ENCODE measurements around the gene PTPRG.
"Not testable (repeated sequence)": the region's sequence is repeated elsewhere in the genome, so short reads cannot be mapped to it uniquely, and the experiment has no call there.

PTPRG gene

DNA sequence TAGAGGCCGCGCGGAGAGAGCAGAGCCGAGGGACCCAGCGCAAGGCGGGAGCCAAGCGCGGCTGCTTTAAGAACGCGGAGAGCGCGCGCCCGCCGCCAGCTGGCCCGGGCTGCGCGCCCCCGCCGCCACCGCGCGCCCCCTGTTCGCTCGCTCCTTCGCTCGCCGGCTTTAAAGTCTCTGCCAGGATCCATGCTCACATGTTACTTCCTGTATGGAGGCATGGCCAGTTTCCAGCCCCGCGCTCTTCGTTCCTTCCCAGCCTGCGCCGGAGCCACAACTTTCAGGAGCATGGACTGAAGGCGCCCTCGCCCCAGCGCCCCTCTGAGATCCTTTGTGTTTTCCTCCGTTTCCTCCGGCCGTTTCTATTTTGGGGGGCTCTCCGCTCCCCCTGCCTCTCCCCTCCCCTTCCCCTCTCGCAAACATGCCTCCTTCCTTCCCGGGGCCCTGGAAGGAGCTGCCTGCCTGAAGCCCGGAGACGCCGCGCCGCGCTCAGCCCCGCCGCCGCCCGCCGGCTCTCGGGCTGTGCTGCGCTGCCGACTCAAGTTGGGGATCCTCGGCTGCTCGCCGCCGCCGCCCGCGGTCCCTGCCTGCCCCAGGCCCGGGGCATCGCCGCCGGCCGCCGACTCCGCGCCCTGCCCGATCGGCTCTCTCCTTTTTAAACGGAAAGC, at the start of gene PTPRG:
Gene PTPRG (plus strand): TSS at position 198 of the 668 bp plus-strand sequence. CDS start 717 bp downstream, outside the sequence.
- peak; percentile 96 for DNase-seq (ENCODE audit: low spot score)

DNA sequence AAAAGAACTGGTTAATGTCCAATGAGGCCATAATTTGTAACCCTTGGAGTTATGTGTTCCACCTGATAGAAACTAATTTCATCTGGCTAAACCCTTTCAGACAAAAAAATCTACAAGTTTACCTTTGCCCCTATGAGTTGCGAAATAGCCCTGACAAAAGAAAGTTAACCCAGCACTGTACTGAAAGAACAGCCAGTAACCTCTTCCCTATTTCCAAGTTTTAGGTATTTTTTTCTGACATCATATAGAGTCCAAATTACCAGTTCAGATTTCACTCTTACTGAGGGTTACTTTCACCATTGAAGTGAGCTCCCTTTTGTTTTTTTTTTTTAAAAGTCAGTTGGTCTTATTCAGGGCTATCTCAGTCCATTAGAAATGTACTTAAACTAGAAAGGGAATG, 42.8 kb upstream of the PTPRG start:
- DNase-seq (ENCODE audit: low spot score) = no peak

DNA sequence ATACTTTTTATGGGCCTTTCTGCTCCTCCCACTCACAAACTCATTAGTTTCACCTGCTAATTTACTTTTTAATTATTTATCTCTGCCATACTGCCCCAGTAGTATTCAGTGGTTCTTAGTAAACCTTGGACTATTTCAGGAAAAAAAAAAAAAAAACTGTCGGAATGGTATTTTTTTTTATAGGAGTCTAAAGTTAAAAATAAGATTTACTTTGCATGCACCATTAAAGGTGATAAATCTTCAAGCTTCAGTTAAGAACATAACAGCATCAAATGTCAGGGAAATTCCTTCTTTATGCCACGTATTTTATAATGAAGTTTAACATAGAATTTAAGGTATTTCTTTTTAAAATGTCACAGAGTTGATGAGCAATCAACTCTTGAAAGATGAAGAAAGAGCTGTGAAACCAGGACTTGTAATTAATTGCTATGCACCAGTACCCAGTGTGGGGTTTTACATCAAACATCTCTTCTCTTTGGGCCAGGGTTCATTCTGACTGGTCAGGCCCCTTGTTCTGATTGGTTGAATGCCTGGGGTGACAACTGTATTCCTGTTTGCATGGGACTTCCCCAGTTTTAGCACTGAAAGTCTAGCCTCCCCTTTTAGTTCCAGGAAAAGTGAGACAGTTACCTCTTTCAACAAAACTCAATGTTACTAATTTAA, 40.3 kb upstream of the PTPRG start:
- DNase-seq (ENCODE audit: low spot score) = no peak

DNA sequence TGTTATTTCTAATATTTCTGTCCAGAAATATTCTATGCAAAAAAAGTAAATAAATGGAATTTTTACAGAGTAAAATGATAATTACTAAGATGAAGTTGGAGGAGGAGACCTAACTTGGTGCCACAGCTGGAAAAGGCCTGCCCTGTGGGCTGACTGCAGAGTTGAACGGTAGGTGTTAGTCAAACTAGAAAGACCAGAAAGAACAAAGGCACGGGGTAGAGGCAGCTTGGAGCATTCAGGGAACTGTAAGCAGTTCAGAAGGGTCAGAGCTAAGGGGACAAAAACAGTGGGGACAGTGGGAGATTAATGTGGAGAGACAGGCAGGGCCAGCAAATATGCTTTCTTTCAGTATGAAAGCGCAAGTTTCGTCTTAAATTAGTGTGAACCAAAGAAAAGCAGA, 39.3 kb upstream of the PTPRG start:
- DNase-seq (ENCODE audit: low spot score) = no peak

DNA sequence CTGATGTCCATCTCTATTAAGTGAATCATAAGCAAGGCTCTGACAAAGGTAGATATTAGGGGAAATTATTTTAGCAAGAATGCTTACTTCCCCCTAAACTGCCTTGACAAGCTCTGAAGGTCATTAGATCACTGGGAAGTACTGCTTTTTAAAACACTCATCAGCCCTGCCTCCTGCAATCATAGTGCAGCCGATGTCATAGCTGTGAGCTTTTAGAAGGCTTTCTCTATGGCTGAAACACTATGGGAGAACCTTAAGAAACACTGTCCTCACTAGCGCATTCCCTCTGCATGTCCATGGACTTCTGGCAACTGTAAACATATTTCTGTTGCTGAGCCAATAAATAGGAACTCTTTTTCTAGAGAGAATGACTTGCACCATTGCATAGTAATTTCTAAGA, 38.7 kb upstream of the PTPRG start:
- no peak for DNase-seq (ENCODE audit: low spot score)

DNA sequence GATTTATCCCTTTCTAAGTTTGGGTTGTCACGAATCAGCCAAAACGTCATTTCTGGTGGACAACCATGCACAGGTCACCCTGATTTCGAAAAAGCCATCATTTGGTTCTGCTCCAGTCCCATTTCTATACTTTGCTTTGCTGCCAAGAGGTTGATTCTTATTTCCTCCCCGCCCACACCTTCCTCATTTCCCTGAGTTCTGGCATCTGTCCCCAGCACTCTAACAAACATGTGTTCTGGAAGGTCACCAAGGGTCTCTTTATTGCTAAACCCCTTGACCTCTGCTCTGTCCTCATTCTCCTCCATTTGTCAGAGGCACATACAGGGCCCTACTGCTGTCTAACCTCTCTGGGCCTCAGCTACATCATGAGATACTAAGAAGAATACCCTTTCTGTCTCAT, 36.4 kb upstream of the PTPRG start:
- DNase-seq (ENCODE audit: low spot score) = no peak

DNA sequence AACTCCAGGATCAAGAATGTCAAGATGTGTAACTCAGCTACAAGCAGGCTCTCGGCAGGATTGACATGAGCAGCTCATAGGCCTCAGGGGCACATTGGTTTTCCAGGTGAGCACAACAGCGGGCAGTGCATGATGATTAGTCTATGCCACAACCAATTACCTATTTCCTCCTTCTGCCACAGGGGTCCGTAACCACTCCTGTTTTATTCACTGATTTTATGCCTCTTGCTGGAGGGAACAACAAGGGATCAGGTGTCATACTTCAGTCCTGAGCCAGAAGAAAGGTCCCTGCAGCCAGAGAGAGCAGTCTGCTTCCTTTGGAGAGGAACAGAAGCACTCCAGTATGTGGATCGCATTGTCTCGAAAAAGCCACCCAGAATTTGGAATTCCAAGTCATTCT, 35.1 kb upstream of the PTPRG start:
- no peak for DNase-seq (ENCODE audit: low spot score)

DNA sequence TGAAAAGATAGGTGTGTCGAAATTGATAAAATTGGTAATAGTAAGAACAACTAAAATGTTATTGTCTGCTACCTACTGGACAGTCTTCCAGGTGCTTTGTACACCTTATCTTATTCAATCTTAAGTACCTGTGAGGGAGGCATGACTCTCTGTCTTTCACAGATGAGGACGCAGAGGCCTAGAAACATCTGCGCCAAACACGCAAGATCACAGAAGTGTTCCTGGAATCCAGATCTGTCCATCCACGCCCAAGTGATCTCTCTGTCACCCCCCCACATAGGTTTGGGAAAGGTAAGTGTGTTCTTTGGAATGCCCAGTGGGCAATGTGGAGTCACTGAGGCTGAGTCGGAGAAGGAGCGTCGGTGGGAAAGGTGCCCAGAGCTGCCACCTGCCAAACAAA, 34.4 kb upstream of the PTPRG start:
- no peak for DNase-seq (ENCODE audit: low spot score)

DNA sequence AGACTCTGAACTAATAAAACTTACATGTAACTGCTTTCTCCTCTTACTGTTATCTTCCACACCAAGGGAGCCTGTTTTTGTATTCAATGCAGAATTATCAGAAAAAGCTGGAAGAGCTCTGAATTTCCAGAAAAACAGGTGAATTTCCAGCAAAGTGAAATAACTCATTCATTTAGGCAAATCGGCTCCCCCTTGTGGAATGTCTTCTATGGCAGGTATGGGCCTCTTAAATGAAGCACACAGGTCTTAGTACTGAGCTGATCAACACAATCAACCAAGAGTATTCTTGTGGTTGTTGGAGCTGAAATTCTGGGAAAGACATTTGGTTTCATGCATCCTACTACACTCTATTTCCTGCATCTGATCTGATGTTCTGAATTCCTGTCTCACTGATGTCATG, 31.0 kb upstream of the PTPRG start:
- DNase-seq (ENCODE audit: low spot score) = peak; percentile 47

DNA sequence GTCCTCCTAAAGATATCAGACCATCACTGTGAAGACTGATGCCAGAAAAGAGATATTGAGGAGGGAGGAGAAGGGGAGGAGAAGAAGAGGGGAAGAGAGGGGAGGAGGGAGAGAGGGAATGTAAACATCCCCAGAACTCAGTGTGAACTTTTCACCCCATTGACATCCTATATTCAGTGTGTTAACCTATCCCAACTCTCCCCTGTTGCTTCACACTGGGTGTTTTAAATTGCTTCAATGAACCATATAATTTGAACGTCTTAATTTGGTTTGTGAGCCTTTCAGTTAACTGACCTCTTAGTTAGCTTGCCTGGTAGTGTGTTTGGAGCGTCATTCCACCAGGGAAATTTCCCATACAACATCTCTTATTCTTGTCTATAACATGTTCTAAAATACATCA, 29.8 kb upstream of the PTPRG start:
- no peak for DNase-seq (ENCODE audit: low spot score)

DNA sequence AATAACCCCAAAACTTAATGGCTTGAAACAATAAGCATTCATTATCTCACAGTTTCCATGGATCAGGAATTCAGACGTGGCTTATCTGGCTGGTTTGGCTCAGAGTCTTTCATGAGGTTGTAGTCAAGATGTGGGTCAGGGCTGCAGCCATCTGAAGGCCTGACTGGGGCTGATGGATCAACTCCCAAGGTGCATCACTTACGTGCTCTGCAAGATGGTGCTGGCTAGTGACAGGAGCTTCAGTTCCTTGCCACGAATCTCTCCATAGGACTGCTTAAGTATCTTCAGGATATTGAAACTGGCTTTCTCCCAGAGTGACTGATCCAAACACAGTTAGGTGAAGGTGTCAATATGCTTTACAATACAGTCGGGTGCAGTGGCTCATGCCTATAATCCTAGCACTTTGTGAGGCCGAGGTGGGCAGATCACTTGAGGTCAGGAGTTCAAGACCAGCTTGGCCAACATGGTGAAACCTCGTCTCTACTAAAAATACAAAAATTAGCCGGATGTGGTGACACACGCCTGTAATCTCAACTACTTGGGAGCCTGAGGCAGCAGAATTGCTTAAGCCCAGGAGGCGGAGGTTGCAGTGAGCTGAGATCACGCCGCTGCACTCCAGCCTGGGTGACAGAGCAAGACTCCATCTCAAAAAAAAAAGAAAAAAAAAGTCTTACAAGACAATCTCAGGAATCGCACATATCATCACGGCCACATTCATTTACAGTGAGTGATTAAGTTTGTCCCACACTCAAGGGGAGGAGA, 28.5 kb upstream of the PTPRG start:
- no peak for DNase-seq (ENCODE audit: low spot score)

DNA sequence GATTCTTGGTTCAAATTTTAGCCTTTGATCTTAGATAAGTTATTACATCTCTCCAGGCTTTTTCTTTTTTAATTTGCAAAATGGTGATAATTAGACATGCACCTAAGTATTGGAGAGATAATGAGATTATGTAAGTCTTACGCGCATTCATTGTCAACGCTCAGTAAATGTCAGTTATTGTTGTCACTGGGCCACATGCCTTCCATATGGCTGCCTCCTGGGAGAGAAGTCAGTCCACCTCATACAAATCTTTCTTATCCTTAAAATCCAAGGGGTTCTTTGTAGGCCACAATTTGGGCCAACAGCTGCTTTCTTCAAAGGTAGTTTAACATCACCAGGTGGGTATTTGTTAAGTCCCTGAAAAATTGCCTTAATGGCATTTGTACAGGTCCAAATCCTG, 25.5 kb upstream of the PTPRG start:
- peak; percentile 52 for DNase-seq (ENCODE audit: low spot score)

DNA sequence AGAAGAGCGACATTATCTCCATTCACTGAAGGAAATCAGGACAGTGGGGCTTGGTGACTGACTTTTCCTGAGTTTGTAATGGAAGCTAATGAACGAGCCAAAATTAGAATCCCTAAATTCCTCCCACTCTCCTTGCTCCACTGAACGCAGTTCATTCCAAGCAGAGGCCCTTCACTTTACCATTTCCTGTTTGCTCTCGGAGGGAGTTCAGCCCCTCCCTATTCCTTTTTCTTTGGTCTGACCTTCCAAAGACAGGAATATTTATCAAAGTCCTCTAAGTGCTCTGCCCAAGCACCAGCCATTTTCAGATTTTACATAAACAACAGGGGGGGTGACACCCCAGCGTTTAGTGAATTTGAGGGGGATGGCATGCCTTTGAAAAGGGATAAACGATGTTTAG, 24.0 kb upstream of the PTPRG start:
- DNase-seq (ENCODE audit: low spot score) = no peak

DNA sequence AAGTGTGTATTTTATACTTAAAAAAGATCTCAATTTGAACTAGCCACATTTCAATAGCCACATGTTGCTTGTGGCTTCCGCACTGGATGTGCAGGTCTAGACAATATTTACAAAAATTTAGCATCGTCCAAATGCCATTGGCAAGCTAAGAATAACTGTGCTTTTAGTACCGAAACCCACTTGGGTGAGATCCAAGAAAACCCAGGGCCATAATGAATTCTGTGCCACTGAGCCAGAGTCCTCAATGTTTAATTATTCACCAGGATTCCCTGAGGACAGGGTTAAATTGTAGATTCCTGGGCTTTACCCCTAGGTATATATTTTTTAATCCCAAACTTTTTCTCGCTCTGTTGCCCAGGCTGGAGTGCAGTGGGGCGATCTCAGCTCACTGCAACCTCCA, 22.9 kb upstream of the PTPRG start:
- DNase-seq (ENCODE audit: low spot score) = no peak

DNA sequence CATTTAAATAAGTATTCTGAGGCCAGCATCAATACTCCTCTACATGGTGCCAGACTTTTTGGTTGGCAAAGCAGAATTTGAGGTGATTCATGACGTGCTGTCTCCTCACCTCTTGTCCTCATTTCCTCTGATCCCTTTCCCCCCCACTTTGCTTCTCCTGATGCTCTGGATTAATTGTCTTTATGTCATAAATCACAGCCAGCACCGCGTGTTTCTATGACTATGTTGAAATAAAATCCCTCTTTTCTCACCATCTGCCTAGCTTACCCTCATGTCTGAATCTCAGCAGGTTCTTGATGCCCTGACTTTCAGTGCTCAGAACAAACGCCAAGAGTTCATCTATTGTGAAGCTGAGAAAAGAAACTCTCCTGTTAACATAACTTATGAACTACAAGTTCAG, 19.7 kb upstream of the PTPRG start:
- DNase-seq (ENCODE audit: low spot score) = no peak

DNA sequence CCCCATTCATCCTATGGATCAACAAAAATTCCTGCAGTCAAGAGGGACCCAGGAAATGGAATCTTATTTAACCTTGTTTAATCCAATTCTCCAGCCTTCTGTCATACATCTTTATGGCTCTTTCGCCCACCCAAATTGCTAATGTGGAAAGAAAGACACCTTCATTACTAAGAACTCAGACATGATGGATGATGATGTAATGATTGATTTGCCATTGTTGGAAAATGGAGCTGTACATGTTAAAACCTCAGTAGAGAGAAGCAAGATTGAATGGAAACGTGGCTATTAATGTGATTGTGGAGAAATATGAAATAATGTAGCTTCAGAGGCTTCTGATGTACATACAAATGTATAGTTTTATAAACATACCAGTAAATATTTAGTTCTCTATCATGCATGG, 15.7 kb upstream of the PTPRG start:
- DNase-seq (ENCODE audit: low spot score) = no peak

DNA sequence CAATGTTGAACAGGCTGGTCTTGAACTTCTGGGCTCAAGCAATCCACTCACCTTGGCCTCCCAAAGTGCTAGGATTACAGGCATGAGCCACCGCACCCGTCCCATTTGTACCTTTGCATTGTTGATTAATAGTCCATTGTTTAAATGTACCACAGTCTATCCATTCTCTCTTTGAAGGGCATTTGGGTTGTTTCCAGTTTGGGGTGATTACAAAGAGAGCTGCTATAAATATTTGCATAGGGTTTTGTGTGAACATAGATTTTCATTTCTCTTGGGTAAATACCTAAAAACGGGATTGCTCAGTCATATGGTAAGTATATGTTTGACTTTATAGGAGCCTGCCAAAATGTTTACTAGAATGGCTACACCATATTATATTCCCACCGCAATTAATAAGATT, 13.7 kb upstream of the PTPRG start:
- no peak for DNase-seq (ENCODE audit: low spot score)

DNA sequence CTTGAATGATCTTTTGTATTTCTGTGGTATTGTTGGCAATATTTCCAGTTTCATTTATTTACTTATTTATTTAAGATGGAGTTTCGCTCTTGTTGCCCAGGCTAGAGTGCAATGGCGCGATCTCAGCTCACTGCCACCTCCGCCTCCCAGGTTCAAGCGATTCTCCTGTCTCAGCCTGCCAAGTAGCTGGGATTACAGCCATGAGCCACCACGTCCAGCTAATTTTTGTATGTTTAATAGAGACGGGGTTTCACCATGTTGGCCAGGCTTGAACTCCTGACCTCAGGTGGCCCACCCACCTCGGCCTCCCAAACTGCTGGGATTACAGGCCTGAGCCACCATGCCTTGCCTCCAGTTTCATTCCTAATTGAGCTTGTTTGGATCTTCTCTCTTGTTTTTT, 8.7 kb upstream of the PTPRG start:
- DNase-seq (ENCODE audit: low spot score) = not testable (repeated sequence)

DNA sequence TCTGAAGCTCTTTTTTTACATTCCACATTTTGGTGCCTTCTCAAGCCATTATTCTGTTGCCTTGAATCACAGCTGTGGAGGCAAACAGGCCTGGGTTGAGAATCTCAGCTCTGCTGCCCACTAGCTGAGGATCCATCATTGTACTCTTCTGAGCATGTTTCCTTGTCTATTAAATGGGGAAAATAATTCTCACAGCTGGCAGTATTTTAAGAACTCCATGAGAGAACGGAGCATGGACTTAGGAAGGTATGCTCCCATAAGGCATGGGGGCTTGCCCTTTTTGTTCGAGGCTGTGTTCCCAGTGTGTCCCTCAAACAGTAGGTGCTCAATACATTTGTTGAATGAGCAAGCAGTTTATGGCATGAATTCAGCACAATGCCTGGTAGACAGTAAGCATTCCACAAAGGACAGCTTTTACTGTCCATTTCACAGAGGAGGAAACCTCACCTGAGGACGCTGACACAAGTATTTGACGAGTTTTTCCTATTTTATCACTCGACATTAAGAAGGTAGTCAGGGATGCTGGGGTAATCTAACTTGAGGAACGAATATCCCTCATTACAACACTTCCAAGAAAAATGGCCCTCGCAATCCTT, 2.1 kb upstream of the PTPRG start:
- no peak for DNase-seq (ENCODE audit: low spot score)

DNA sequence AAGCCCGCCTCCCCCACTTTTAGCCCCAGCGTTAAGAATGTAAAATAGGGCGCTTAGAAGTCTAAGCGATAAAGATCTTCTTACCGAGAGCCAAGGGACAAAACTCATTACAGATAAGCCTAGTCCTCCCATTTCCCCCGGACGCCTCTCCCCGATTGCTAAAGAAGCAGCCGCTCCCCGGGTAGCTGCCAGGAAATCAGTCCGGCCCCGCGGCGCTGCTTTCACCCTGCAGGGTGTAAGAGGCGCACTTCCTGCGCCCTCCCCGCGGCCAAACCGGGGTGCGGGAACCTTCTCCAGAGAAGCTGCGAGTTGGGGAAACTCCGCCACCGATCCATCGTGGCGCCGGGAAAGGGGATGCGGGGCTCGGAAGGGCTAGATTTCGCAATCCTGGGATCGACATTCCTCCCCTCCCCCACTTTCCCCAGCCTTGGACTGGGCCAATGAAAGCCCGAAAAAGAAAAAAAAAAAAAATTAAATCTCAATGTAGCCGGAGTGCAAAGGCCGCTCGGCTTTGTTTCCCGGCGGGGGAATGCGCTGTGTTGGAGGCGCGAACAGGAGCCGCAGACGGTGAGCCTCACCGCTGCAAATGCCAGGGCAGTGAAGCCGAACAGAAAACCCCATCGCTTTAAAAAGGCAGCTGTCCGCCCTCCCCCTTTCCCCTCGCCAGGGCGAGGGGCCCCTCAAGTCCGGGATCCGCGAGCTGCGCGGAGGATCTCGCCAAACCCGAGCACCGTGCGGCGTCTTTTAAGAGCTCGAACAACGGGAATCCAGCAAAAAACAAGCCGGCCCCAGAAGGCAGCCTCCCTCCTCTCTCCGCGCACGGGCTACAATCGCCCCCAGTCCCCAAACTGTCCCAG, 626 bp upstream of the PTPRG start:
- peak; percentile 82 for DNase-seq (ENCODE audit: low spot score)

DNA sequence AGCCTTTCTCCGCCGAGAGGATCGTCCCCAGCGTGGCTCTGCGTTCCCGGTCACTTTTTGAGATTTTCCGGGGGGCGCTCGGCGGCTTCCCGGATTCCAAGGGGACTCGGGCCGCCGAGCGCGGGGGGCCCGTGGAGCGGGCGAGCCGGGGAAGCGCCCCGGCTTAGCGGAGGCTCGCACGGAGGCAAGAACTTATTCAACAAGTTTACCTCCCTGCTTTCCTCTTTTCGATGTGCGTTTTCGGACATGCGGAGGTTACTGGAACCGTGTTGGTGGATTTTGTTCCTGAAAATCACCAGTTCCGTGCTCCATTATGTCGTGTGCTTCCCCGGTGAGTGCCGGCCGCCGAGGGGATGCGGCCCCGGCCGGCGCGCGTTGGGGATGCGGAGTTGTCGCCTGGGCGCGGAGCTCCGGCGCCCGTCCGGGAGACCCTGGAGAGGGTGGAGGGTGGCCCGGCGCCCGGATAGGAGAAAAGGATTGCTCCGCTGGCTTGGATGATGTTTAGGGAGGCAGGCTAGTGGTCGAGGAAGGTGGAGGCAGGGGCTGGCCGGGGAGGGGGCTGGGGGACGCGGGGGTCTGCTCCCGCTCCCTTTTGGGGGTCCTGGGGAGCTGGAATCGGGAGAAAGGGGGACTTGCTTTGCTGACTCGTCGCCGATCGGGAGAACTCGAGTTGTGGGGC, 810 bp downstream of the PTPRG start:
- peak; percentile 73 for DNase-seq (ENCODE audit: low spot score)

All from D341Med (cell line).